Measurements from ENCODE around the gene MRTFB. TPM values are rescaled to one million over a fixed set of nuclear protein-coding genes. Genes with fewer than 3 reads are reported as not detected.

Gene MRTFB
- total RNA-seq, 1 experiment from 2014 or later: 30.0 TPM

DNA sequence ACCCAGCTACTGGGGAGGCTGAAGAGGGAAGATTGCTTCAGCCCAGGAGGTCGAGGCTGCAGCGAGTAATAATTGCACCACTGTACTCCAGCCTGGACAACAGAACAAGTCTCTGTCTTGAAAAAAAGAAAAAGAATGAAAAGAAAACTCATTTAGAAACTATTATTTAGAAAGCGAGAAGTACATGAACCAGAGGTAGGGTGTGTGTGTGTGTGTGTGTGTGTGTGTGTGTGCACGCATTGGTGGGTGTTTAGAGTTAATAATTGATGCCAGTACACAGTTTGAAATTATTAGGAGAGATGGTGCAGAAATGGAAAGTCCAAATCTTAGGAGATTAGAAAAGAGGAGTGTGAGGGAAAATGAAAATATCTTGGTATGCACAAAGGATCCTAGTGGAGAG is 106.6 kb downstream of the MRTFB start:
- Mint-ChIP-seq H3K9me3 (ENCODE audit: unreplicated experiment) (no peaks in the 10 kb centered on the region), H3K27me3 (ENCODE audit: insufficient read depth, unreplicated experiment) (no peaks in the 10 kb centered on the region), H3K4me3 (ENCODE audit: unreplicated experiment) (no peak overlapping the region), H3K27ac (ENCODE audit: low read depth, unreplicated experiment) (no peak overlapping the region), H3K36me3 (ENCODE audit: insufficient read depth, unreplicated experiment) (no peaks in the 10 kb centered on the region), H3K4me1 (ENCODE audit: insufficient read depth, unreplicated experiment) (peaks cover 21% of the 10 kb centered on the region)
- no peak for DNase-seq (ENCODE audit: unreplicated experiment)
- TF ChIP-seq, protein P1, sequence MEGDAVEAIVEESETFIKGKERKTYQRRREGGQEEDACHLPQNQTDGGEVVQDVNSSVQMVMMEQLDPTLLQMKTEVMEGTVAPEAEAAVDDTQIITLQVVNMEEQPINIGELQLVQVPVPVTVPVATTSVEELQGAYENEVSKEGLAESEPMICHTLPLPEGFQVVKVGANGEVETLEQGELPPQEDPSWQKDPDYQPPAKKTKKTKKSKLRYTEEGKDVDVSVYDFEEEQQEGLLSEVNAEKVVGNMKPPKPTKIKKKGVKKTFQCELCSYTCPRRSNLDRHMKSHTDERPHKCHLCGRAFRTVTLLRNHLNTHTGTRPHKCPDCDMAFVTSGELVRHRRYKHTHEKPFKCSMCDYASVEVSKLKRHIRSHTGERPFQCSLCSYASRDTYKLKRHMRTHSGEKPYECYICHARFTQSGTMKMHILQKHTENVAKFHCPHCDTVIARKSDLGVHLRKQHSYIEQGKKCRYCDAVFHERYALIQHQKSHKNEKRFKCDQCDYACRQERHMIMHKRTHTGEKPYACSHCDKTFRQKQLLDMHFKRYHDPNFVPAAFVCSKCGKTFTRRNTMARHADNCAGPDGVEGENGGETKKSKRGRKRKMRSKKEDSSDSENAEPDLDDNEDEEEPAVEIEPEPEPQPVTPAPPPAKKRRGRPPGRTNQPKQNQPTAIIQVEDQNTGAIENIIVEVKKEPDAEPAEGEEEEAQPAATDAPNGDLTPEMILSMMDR (IDR thresholded peaks at IDR 0.05; ENCODE audit: unreplicated experiment): no peak
- POLR2A ChIA-PET: interaction anchor here (0.7 kb wide), 1 partner anchor 20 kb away, joined by 4 read pairs; no protein-coding TSS in a partner anchor
- BruUV-seq (replicated peaks): no TSS peak
- intact Hi-C loops (cut with micrococcal nuclease): no loop called here
- CTCF ChIA-PET: interaction anchor here (0.6 kb wide), 1 partner anchor 51 kb away, joined by 3 read pairs; no protein-coding TSS in a partner anchor

DNA sequence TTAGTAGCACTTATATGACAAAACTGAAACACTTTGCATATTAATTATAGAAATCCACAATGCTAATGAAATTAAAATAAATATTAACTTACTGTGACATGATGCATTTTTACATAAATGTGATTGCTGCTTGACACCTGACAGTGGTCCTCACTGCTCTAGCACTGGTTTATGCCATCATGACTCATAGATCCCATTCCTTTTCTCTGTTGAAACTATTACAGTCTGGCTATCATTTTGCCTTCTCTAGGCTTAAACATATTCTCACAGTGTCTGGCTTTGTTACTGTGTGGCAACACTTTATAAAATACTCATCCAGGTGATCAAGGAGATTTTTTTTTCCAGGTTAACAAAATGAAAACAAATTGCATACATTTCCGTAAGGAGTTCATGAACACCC is 108.0 kb downstream of the MRTFB start:
- H3K27ac Mint-ChIP-seq (ENCODE audit: low read depth, unreplicated experiment): no peak overlapping the region
- no peaks in the 10 kb centered on the region for H3K9me3 Mint-ChIP-seq (ENCODE audit: unreplicated experiment)
- BruUV-seq (replicated peaks): no TSS peak
- TF ChIP-seq, protein P1 (IDR thresholded peaks at IDR 0.05; ENCODE audit: unreplicated experiment): no peak
- no peaks in the 10 kb centered on the region for H3K27me3 Mint-ChIP-seq (ENCODE audit: insufficient read depth, unreplicated experiment)
- peak; percentile 21 for DNase-seq (ENCODE audit: unreplicated experiment)
- intact Hi-C loops (cut with micrococcal nuclease): no loop called here
- no peaks in the 10 kb centered on the region for H3K36me3 Mint-ChIP-seq (ENCODE audit: insufficient read depth, unreplicated experiment)
- CTCF ChIA-PET: no interaction called here
- H3K4me3 Mint-ChIP-seq (ENCODE audit: unreplicated experiment): no peak overlapping the region
- H3K4me1 Mint-ChIP-seq (ENCODE audit: insufficient read depth, unreplicated experiment): peaks cover 15% of the 10 kb centered on the region
- POLR2A ChIA-PET: no interaction called here

DNA sequence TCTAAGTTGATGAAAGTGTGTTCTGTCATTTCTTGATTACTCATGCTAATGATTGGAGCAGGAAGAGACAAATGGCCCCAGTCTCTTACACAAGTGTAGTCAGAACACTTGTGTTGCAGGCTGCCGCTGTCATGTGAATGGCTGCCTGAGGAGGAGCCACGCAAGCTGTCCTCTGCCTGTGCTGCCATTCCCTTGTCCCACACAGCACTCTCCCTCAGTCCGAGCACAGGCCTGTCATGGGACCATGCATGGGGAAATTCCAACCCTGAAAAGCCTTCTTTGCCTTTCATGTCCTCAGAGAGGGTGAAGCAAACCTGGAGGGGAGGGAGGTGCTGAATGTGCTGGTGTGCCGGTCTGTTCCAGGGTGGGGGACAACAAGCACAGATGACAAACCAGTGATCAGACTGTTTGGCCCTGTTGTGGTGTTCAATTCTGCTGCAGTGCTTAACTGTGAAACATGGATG is 109.4 kb downstream of the MRTFB start:
- no peak overlapping the region for H3K27ac Mint-ChIP-seq (ENCODE audit: low read depth, unreplicated experiment)
- TF ChIP-seq, protein P1 (IDR thresholded peaks at IDR 0.05; ENCODE audit: unreplicated experiment): no peak
- no peaks in the 10 kb centered on the region for H3K9me3 Mint-ChIP-seq (ENCODE audit: unreplicated experiment)
- no peak for DNase-seq (ENCODE audit: unreplicated experiment)
- no peak overlapping the region for H3K4me3 Mint-ChIP-seq (ENCODE audit: unreplicated experiment)
- ChIA-PET POLR2A (no interaction called here), CTCF (interaction anchor here (1.1 kb wide), 1 partner anchor 21 kb away, joined by 3 read pairs; no protein-coding TSS in a partner anchor)
- intact Hi-C loops (cut with micrococcal nuclease): no loop called here
- H3K4me1 Mint-ChIP-seq (ENCODE audit: insufficient read depth, unreplicated experiment): peaks cover 15% of the 10 kb centered on the region
- no TSS peak for BruUV-seq (replicated peaks)
- H3K27me3 Mint-ChIP-seq (ENCODE audit: insufficient read depth, unreplicated experiment): no peaks in the 10 kb centered on the region
- H3K36me3 Mint-ChIP-seq (ENCODE audit: insufficient read depth, unreplicated experiment): no peaks in the 10 kb centered on the region

DNA sequence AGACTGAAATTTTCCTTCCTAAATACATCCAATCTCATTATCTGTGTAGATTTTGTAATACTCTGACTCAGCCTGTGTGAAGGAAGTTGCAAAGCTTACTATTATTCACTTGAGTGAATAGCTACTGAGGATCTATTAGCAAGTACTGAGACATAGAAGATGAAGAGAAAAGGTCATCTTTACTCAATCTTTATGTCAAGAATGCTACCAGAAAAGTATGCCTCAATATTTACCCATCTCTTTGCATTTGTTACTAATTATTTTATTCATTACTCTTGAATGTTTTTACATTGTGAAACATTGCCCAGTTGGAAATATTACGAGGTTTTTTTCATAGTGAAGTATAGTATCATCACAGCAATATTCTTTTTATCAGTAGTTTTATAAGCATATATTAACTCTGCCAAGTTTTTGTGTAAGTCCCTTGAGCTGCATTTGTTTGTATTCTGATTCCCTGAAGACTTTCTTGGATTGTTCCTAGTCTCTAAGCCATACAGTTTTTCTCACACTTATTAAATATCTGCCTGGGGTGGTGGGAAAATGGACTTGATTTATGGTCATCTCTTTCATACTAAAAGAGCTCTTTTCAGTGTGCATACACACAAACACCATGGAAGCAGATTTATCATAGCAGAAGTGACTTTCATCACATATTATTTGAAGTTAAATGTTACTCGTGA is 110.4 kb downstream of the MRTFB start:
- Mint-ChIP-seq H3K4me1 (ENCODE audit: insufficient read depth, unreplicated experiment) (peaks cover 15% of the 10 kb centered on the region), H3K9me3 (ENCODE audit: unreplicated experiment) (no peaks in the 10 kb centered on the region), H3K4me3 (ENCODE audit: unreplicated experiment) (no peak overlapping the region), H3K27ac (ENCODE audit: low read depth, unreplicated experiment) (no peak overlapping the region), H3K27me3 (ENCODE audit: insufficient read depth, unreplicated experiment) (no peaks in the 10 kb centered on the region), H3K36me3 (ENCODE audit: insufficient read depth, unreplicated experiment) (no peaks in the 10 kb centered on the region)
- no TSS peak for BruUV-seq (replicated peaks)
- intact Hi-C loops (cut with micrococcal nuclease): no loop called here
- peak; percentile 64 for DNase-seq (ENCODE audit: unreplicated experiment)
- TF ChIP-seq, protein P1 (IDR thresholded peaks at IDR 0.05; ENCODE audit: unreplicated experiment): no peak
- CTCF ChIA-PET: interaction anchor here (0.5 to 0.9 kb wide), 4 partner anchors 80 to 262 kb away, joined by 3 read pairs; partner anchors contain the start of gene ERCC4
- POLR2A ChIA-PET: interaction anchor here (1.6 kb wide), 1 partner anchor 15 kb away, joined by 4 read pairs; no protein-coding TSS in a partner anchor

Measured in MCF 10A (cell line).